Upper lobe of right lung (tissue), 1 donor: Measurements from ENCODE around the gene TSPAN11. TPM values are rescaled to one million over a fixed set of nuclear protein-coding genes. Genes with fewer than 3 reads are reported as not detected.

ENCODE experiments used
- ATAC-seq: fragments of 200-7000 bp; cut with Tn5 transposase; one replicate; pipeline ENCODE4 v1.9.1; 2020; ENCODE audit warnings: mild to moderate bottlenecking, moderate library complexity
- DNase-seq: peaks from one replicate; pipeline ENCODE4 v3.0.0-alpha.2; 2020
- H3K27ac ChIP-seq: fragments of 200-600 bp; one replicate; pipeline ENCODE4 v1.8.0; 2022
- H3K27me3 ChIP-seq: fragments of 200-600 bp; one replicate; pipeline ENCODE4 v1.8.0; 2022; ENCODE audit warnings: mild to moderate bottlenecking
- H3K36me3 ChIP-seq: fragments of 200-600 bp; one replicate; pipeline ENCODE4 v1.8.0; 2022
- H3K4me1 ChIP-seq: fragments of 200-600 bp; one replicate; pipeline ENCODE4 v1.8.0; 2022
- H3K4me3 ChIP-seq: fragments of 200-600 bp; one replicate; pipeline ENCODE4 v1.8.0; 2022; ENCODE audit warnings: mild to moderate bottlenecking
- H3K9me3 ChIP-seq: fragments of 200-600 bp; one replicate; pipeline ENCODE4 v1.8.0; 2022
- intact Hi-C: fragments of 100-400 bp; cut with DNase I; formaldehyde crosslinking; loops from one replicate; pipeline ENCODE4 v1.11.0; 2022
- total RNA-seq: library from RNA; stranded (reverse); fragmentation: NEBNext Ultra II Directional; extraction: Animal tissue kit (Norgen Biotek cat#: 25700); gene quantifications from one replicate; pipeline ENCODE4 v1.2.1, GENCODE V29; 2021
- TF ChIP-seq, protein P1 (sequence below): fragments of 200-600 bp; IDR thresholded peaks from one replicate; pipeline ENCODE4 v1.8.0; 2022; ENCODE audit warnings: antibody characterized with exemption
- donor health status: DM: no; HTN: yes; CAD: no; lungs with severe emphysema.

The TSPAN11 gene
- total RNA-seq, 1 donor from 2014 or later: 7.8 TPM

DNA sequence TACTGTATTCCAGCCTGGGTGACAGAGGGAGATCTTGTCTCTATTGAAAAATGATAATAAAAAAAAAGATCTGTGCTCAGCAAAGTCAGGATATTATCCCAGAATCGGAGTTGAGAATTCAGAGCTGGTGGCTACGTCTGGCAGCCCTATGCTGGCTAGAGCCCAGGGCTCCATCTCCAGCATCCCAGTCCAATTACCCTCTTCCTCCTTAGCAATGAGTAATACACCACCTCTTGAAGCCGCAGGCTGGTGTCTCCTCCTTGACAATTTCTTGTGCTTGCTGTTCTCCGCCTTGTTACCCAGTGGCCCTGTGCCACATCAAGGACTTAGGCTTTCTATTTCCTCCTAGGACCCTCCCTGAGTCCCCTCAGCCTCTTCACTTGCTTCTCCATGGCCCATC lies 108.7 kb downstream of the TSPAN11 start:
- TF ChIP-seq, protein P1, sequence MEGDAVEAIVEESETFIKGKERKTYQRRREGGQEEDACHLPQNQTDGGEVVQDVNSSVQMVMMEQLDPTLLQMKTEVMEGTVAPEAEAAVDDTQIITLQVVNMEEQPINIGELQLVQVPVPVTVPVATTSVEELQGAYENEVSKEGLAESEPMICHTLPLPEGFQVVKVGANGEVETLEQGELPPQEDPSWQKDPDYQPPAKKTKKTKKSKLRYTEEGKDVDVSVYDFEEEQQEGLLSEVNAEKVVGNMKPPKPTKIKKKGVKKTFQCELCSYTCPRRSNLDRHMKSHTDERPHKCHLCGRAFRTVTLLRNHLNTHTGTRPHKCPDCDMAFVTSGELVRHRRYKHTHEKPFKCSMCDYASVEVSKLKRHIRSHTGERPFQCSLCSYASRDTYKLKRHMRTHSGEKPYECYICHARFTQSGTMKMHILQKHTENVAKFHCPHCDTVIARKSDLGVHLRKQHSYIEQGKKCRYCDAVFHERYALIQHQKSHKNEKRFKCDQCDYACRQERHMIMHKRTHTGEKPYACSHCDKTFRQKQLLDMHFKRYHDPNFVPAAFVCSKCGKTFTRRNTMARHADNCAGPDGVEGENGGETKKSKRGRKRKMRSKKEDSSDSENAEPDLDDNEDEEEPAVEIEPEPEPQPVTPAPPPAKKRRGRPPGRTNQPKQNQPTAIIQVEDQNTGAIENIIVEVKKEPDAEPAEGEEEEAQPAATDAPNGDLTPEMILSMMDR: no peak
- H3K4me1 ChIP-seq: no peaks in the 10 kb centered on the region
- H3K36me3 ChIP-seq: no peaks in the 10 kb centered on the region
- no peak overlapping the region for H3K27ac ChIP-seq
- H3K27me3 ChIP-seq: no peaks in the 10 kb centered on the region
- ATAC-seq (no peak), DNase-seq (no peak)
- no peaks in the 10 kb centered on the region for H3K9me3 ChIP-seq
- intact Hi-C loops: no loop called here
- H3K4me3 ChIP-seq: no peak overlapping the region

GRCh38 chr12:31035967-31036665 lies 109.6 kb downstream of the TSPAN11 start:
- DNase-seq: no peak
- Histone ChIP-seq H3K4me3 (no peak overlapping the region), H3K27me3 (no peaks in the 10 kb centered on the region), H3K4me1 (no peaks in the 10 kb centered on the region), H3K36me3 (no peaks in the 10 kb centered on the region), H3K9me3 (no peaks in the 10 kb centered on the region), H3K27ac (no peak overlapping the region)
- no peak for ATAC-seq
- TF ChIP-seq, protein P1: no peak
- intact Hi-C loops: no loop called here

DNA sequence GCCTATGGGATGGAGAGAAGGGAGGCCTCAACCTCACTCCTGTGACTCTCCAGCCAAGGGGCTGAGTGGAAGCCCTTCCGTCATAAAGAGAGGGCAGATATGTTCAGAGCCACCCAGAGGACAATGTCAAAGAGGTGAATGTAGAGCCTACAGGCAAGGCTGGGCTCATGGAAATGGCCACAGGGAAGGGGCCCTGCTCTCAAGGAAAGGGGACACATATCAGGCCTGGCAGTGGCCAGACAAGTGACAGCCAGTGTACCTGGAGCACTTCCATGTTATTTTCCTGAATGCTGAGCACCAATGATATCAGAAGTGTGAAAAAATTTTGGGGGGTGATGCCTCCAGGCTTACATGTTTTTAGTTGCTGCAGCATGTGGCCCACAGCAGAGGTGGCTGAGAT lies 110.5 kb downstream of the TSPAN11 start:
- intact Hi-C loops: no loop called here
- Histone ChIP-seq H3K36me3 (no peaks in the 10 kb centered on the region), H3K27ac (no peak overlapping the region), H3K27me3 (no peaks in the 10 kb centered on the region), H3K4me3 (no peak overlapping the region), H3K4me1 (no peaks in the 10 kb centered on the region), H3K9me3 (no peaks in the 10 kb centered on the region)
- no peak for DNase-seq
- TF ChIP-seq, protein P1: no peak
- ATAC-seq: no peak

GRCh38 chr12:31037931-31038330 lies 111.4 kb downstream of the TSPAN11 start:
- intact Hi-C loops: no loop called here
- DNase-seq: no peak
- no peak for ATAC-seq
- TF ChIP-seq, protein P1: no peak
- no peak overlapping the region for H3K27ac ChIP-seq
- H3K4me3 ChIP-seq: no peak overlapping the region
- no peaks in the 10 kb centered on the region for H3K9me3 ChIP-seq
- H3K36me3 ChIP-seq: no peaks in the 10 kb centered on the region
- H3K4me1 ChIP-seq: no peaks in the 10 kb centered on the region
- no peaks in the 10 kb centered on the region for H3K27me3 ChIP-seq

DNA sequence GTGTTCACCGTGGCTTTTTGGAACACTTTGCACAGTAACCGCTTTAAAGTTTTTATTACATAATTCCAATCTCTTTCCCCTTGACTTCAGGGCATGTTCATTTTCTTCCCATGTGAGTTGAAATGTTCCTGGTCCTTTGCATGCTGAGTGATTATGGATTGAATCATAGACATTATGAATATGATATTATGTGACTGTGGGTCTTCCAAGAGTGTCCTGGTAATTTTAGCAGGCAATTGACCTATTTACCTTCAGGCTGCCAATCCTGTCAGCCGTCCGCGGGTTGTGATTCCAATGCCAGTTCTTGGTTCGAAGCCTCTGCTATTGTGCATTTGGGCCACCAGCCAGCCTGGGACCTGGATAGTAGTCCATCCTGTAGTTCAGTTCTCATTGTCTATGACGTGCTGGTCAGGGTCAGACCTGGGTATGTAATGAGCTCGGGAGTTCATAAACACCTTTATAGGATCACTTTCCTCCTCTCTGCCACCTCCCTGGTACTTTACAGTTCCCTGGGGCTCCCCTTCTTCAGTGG lies 114.6 kb downstream of the TSPAN11 start:
- no peak for ATAC-seq
- DNase-seq: no peak
- Histone ChIP-seq H3K27me3 (no peaks in the 10 kb centered on the region), H3K27ac (no peak overlapping the region), H3K4me1 (no peaks in the 10 kb centered on the region), H3K4me3 (no peak overlapping the region), H3K9me3 (no peaks in the 10 kb centered on the region), H3K36me3 (no peaks in the 10 kb centered on the region)
- TF ChIP-seq, protein P1: no peak
- intact Hi-C loops: no loop called here

Other genes with a start within 250 kb of the TSPAN11 start
- 48.3 TPM for gene IPO8, start 230.9 kb upstream of the TSPAN11 start, total RNA-seq
- gene CAPRIN2, start 171.8 kb upstream of the TSPAN11 start, total RNA-seq: 17.2 TPM
- gene DDX11, start 147.1 kb downstream of the TSPAN11 start, total RNA-seq: 12.6 TPM